CD14-positive monocyte (primary cell): ENCODE results near the gene TECRL. TPM values are rescaled to one million over a fixed set of nuclear protein-coding genes. Genes with fewer than 3 reads are reported as not detected.

ENCODE experiments used
- DNase-seq, 3 donors: peaks; one replicate each; pipeline ENCODE4 v3.0.0-alpha.2; 2011 to 2022
- H2AFZ ChIP-seq: 2 replicates; pipeline ENCODE4 v1.6.0; 2012; ENCODE audit warnings: mild to moderate bottlenecking, low read depth, low read length, inconsistent platforms; ENCODE audit not compliant: insufficient read depth, poor library complexity, severe bottlenecking
- H3K27ac ChIP-seq, 2 donors: 1 replicate in 1 of 2; 2 replicates in 1 of 2; pipeline ENCODE4 v1.5.1; 2012 to 2013; ENCODE audit warnings: low read length in 2 of 2, control low read depth in 1 of 2, inconsistent platforms in 1 of 2, low read depth in 1 of 2, mild to moderate bottlenecking in 1 of 2
- H3K27me3 ChIP-seq, 2 donors: one replicate each; pipeline versions ENCODE4 v1.6.0 to v1.6.1; 2011 to 2013; ENCODE audit warnings: low read length in 2 of 2; ENCODE audit not compliant: control insufficient read depth in 2 of 2, insufficient read depth in 2 of 2
- H3K36me3 ChIP-seq, 2 donors: replicated peaks in 1 of 2; 1 replicate in 1 of 2; 2 replicates in 1 of 2; pipeline versions ENCODE4 v1.5.1 to v1.6.1; 2012 to 2013; ENCODE audit warnings: low read length in 2 of 2, control low read depth in 1 of 2, inconsistent platforms in 1 of 2, mild to moderate bottlenecking in 1 of 2; ENCODE audit not compliant: insufficient read depth in 2 of 2, control insufficient read depth in 1 of 2
- H3K4me1 ChIP-seq, 2 donors: 1 replicate in 1 of 2; 2 replicates in 1 of 2; pipeline versions ENCODE4 v1.5.1 to v1.6.1; 2012 to 2013; ENCODE audit warnings: low read length in 2 of 2, control low read depth in 1 of 2, inconsistent platforms in 1 of 2, mild to moderate bottlenecking in 1 of 2, moderate library complexity in 1 of 2; ENCODE audit not compliant: insufficient read depth in 2 of 2, control insufficient read depth in 1 of 2
- H3K4me2 ChIP-seq: replicated peaks from 2 replicates; pipeline ENCODE3; 2012; ENCODE audit warnings: low read length, moderate library complexity, mild to moderate bottlenecking; ENCODE audit not compliant: poor library complexity, severe bottlenecking; ENCODE audit errors: extremely low read depth
- H3K4me3 ChIP-seq, 3 experiments: fragments of 200-600 bp in 1 of 3; sonication (generic) in 1 of 3; replicated peaks in 1 of 3; 1 replicate in 2 of 3; 2 replicates in 1 of 3; pipeline ENCODE4 v1.5.1; 2011 to 2013; ENCODE audit warnings: low read length in 3 of 3, mild to moderate bottlenecking in 3 of 3, control low read depth in 2 of 3, low read depth in 2 of 3, inconsistent platforms in 1 of 3, moderate library complexity in 1 of 3
- H3K79me2 ChIP-seq: 2 replicates; pipeline ENCODE4 v1.6.0; 2012; ENCODE audit warnings: mild to moderate bottlenecking, control low read depth, inconsistent platforms, low read length, moderate library complexity; ENCODE audit not compliant: insufficient read depth
- H3K9ac ChIP-seq: 2 replicates; pipeline ENCODE4 v1.6.0; 2017; ENCODE audit warnings: low read length, mild to moderate bottlenecking; ENCODE audit not compliant: insufficient read depth, poor library complexity, severe bottlenecking
- H3K9me3 ChIP-seq, 2 donors: replicated peaks in 1 of 2; 1 replicate in 1 of 2; 2 replicates in 1 of 2; pipeline versions ENCODE4 v1.5.1 to v1.6.1; 2012 to 2013; ENCODE audit warnings: low read length in 2 of 2, control low read depth in 1 of 2; ENCODE audit not compliant: control insufficient read depth in 1 of 2, insufficient read depth in 1 of 2
- H4K20me1 ChIP-seq: 2 replicates; pipeline ENCODE4 v1.6.0; 2012; ENCODE audit warnings: mild to moderate bottlenecking, low read length, control low read depth, moderate library complexity; ENCODE audit not compliant: insufficient read depth
- H3K27ac Mint-ChIP-seq, 7 donors: one replicate each; pipeline ENCODE4 v1.8.0; 2020; ENCODE audit warnings: mild to moderate bottlenecking in 7 of 7, mixed read lengths in 7 of 7, moderate library complexity in 6 of 7, inconsistent platforms in 2 of 7
- H3K27me3 Mint-ChIP-seq, 3 donors: one replicate each; pipeline ENCODE4 v1.8.0; 2021 to 2022; ENCODE audit warnings: low read depth in 3 of 3, mild to moderate bottlenecking in 3 of 3, mixed read lengths in 3 of 3, moderate library complexity in 3 of 3, inconsistent platforms in 1 of 3
- H3K36me3 Mint-ChIP-seq, 2 donors: one replicate each; pipeline ENCODE4 v1.8.0; 2020; ENCODE audit warnings: mixed read lengths in 2 of 2, inconsistent platforms in 1 of 2, mild to moderate bottlenecking in 1 of 2
- H3K4me1 Mint-ChIP-seq: one replicate; pipeline ENCODE4 v1.8.0; 2020; ENCODE audit warnings: mild to moderate bottlenecking, mixed read lengths
- H3K4me3 Mint-ChIP-seq, 2 donors: one replicate each; pipeline ENCODE4 v1.8.0; 2020; ENCODE audit warnings: mild to moderate bottlenecking in 2 of 2, mixed read lengths in 2 of 2, moderate library complexity in 1 of 2
- H3K9me3 Mint-ChIP-seq, 7 donors: one replicate each; pipeline ENCODE4 v1.8.0; 2020 to 2022; ENCODE audit warnings: mixed read lengths in 7 of 7, mild to moderate bottlenecking in 6 of 7, moderate library complexity in 6 of 7, inconsistent platforms in 2 of 7
- CTCF ChIP-seq: fragments of 200-600 bp; IDR thresholded peaks from one replicate; pipeline ENCODE4 v1.8.0; 2022; ENCODE audit warnings: antibody characterized with exemption, mild to moderate bottlenecking
- WGBS: methylation state at CpG from one replicate; pipeline ENCODE4 v1.1.5; 2013; ENCODE audit warnings: missing lambda C conversion rate; ENCODE audit not compliant: insufficient coverage; 5-methylcytosine and 5-hydroxymethylcytosine counted together
- intact Hi-C, 2 donors: fragments of 100-400 bp; cut with micrococcal nuclease; formaldehyde crosslinking; loops; one replicate each; pipeline versions ENCODE4 v1.15.0 to v1.15.1; 2023
- polyA plus RNA-seq, 3 donors: library from polyadenylated mRNA; depleted of rRNA in 1 of 3; unstranded in 2 of 3; stranded (reverse) in 1 of 3; fragments of 300-500 nt in 2 of 3; fragments of >200 nt in 1 of 3; fragmentation: Illumina TruSeq in 2 of 3; gene quantifications; 1 replicate in 2 of 3; 2 replicates in 1 of 3; pipeline ENCODE4 v1.2.3, GENCODE V29; 2012 to 2021
- small RNA-seq: library from RNA; depleted of rRNA; stranded (forward); fragments of <200 nt; gene quantifications from one replicate; pipeline ENCODE3, GENCODE V24; 2012; ENCODE audit warnings: low read depth; ENCODE audit not compliant: insufficient read length

Gene TECRL
- polyA plus RNA-seq, 3 donors = not detected

GRCh38 chr4:64248186-64248585, 161.1 kb downstream of the TECRL start:
- peaks cover 0 to 12% (median 2%) of the 10 kb centered on the region in 7 donors for H3K9me3 Mint-ChIP-seq

GRCh38 chr4:64230709-64231310, 178.4 kb downstream of the TECRL start:
- intact Hi-C loops = no loop called here
- WGBS = 100% methylated on average over 1 of the region's 3 CpGs
- no peak overlapping the region for H3K4me3 Mint-ChIP-seq

More at GRCh38 chr4:64248186-64248585, 161.1 kb downstream of the TECRL start:
- no peak overlapping the region for H3K27ac Mint-ChIP-seq
- no peaks in the 10 kb centered on the region for H3K27me3 ChIP-seq
- no peak overlapping the region for H3K9ac ChIP-seq
- H3K79me2 ChIP-seq = no peaks in the 10 kb centered on the region
- no peaks in the 10 kb centered on the region for H3K36me3 Mint-ChIP-seq
- intact Hi-C loops = no loop called here
- no peak overlapping the region for H3K27ac ChIP-seq
- no peaks in the 10 kb centered on the region for H3K36me3 ChIP-seq
- no peaks in the 10 kb centered on the region for H4K20me1 ChIP-seq
- no peak overlapping the region for H3K4me3 ChIP-seq
- no peaks in the 10 kb centered on the region for H3K9me3 ChIP-seq
- no peak overlapping the region for H3K4me3 Mint-ChIP-seq
- H3K4me1 ChIP-seq = no peaks in the 10 kb centered on the region
- H2AFZ ChIP-seq = no peak overlapping the region
- no peak overlapping the region for H3K4me2 ChIP-seq
- H3K4me1 Mint-ChIP-seq = no peaks in the 10 kb centered on the region
- DNase-seq = no peak
- no peak for TF ChIP-seq CTCF
- no peaks in the 10 kb centered on the region for H3K27me3 Mint-ChIP-seq

More at GRCh38 chr4:64230709-64231310, 178.4 kb downstream of the TECRL start:
- no peak overlapping the region for H3K27ac ChIP-seq
- no peak overlapping the region for H3K9ac ChIP-seq
- Mint-ChIP-seq H3K9me3 (peaks cover 7 to 25% (median 18%) of the 10 kb centered on the region in 7 donors), H3K27me3 (peaks cover 0 to 2% (median 1%) of the 10 kb centered on the region in 3 donors), H3K27ac (peak overlapping the region in 1 of 7 donors; percentile 17), H3K4me1 (no peaks in the 10 kb centered on the region), H3K36me3 (no peaks in the 10 kb centered on the region)
- H3K9me3 ChIP-seq = peaks cover 29 to 45% of the 10 kb centered on the region in 2 donors
- no peaks in the 10 kb centered on the region for H3K36me3 ChIP-seq
- no peaks in the 10 kb centered on the region for H4K20me1 ChIP-seq
- no peak for DNase-seq
- no peak overlapping the region for H2AFZ ChIP-seq
- H3K79me2 ChIP-seq = no peaks in the 10 kb centered on the region
- no peaks in the 10 kb centered on the region for H3K4me1 ChIP-seq
- TF ChIP-seq CTCF = no peak
- no peaks in the 10 kb centered on the region for H3K27me3 ChIP-seq
- no peak overlapping the region for H3K4me3 ChIP-seq
- no peak overlapping the region for H3K4me2 ChIP-seq

Small RNA genes within 50 kb of the gene (small RNA-seq; reads per million reads assigned to genes)
- gene RNU6-191P = not detected
